Body of pancreas (tissue), 4 donors: ENCODE data around the gene KCNMB2. TPM values are rescaled to one million over a fixed set of nuclear protein-coding genes. Genes with fewer than 3 reads are reported as not detected.

Experiments
- ATAC-seq: fragments of 150-250 bp; one replicate; pipeline ENCODE4 v1.9.1; 2016
- DNase-seq, 4 donors: peaks; one replicate each; pipeline ENCODE4 v3.0.0-alpha.2; 2019
- H3K27ac ChIP-seq, 4 donors: fragments of 200-600 bp; sonication (generic); 1 replicate in 3 of 4; 2 replicates in 1 of 4; pipeline versions ENCODE4 v1.5.1 to v1.6.1; 2016 to 2019; ENCODE audit warnings: mild to moderate bottlenecking in 1 of 4, mixed read lengths in 1 of 4, moderate library complexity in 1 of 4
- H3K27me3 ChIP-seq, 2 donors: fragments of 200-600 bp; sonication (generic); one replicate each; pipeline ENCODE4 v1.6.0; 2016; ENCODE audit warnings: mild to moderate bottlenecking in 1 of 2
- H3K36me3 ChIP-seq, 2 donors: fragments of 200-600 bp; sonication (generic); replicated peaks in 1 of 2; 2 replicates each; pipeline ENCODE4 v1.5.1; 2016; ENCODE audit warnings: low read depth in 2 of 2; ENCODE audit not compliant: insufficient read depth in 1 of 2
- H3K4me1 ChIP-seq: fragments of 200-600 bp; sonication (generic); one replicate; pipeline ENCODE4 v1.6.0; 2016
- H3K4me3 ChIP-seq, 2 donors: fragments of 200-600 bp; sonication (generic); 1 replicate in 1 of 2; 2 replicates in 1 of 2; pipeline ENCODE4 v1.5.1; 2016 to 2019
- H3K9me3 ChIP-seq, 3 donors: fragments of 200-600 bp; sonication (generic); 1 replicate in 2 of 3; 2 replicates in 1 of 3; pipeline ENCODE4 v1.5.1; 2016
- POLR2A ChIP-seq, 3 donors: fragments of 450-650 bp; IDR thresholded peaks; one replicate each; pipeline ENCODE4 v1.6.1; 2016; ENCODE audit warnings: antibody characterized with exemption in 3 of 3, mild to moderate bottlenecking in 2 of 3
- WGBS, 2 donors: methylation state at CpG; one replicate each; pipeline ENCODE4 v1.1.5; 2017; 5-methylcytosine and 5-hydroxymethylcytosine counted together
- intact Hi-C: fragments of 100-400 bp; cut with DNase I; formaldehyde crosslinking; loops from one replicate; pipeline ENCODE4 v1.15.1; 2023
- total RNA-seq, 2 donors: library from RNA; depleted of rRNA; stranded (reverse); fragments of >200 nt; gene quantifications; one replicate each; pipeline ENCODE4 v1.1.0, GENCODE V29; 2016
- TF ChIP-seq, protein P1 (sequence below), 7 experiments: fragments of 450-650 bp in 4 of 7; fragments of 200-600 bp in 3 of 7; sonication (generic) in 3 of 7; IDR thresholded peaks; one replicate each; pipeline ENCODE4 v1.5.1; 2016 to 2019; ENCODE audit warnings: antibody characterized with exemption in 7 of 7

KCNMB2 gene
- total RNA-seq, 2 donors from 2014 or later, result 2.3 TPM; not detected in 1

- H3K27me3 ChIP-seq, result no peaks in the 10 kb centered on the region
- H3K4me3 ChIP-seq, result no peak overlapping the region
- intact Hi-C loops, result no loop called here
- DNase-seq (no peak), ATAC-seq (no peak)
- H3K4me1 ChIP-seq, result no peaks in the 10 kb centered on the region
- 46 to 52% methylated on average over 3 of the region's 3 CpGs for WGBS, 2 donors
- TF ChIP-seq POLR2A (IDR thresholded peaks at IDR 0.05), result no peak
- TF ChIP-seq, protein P1, sequence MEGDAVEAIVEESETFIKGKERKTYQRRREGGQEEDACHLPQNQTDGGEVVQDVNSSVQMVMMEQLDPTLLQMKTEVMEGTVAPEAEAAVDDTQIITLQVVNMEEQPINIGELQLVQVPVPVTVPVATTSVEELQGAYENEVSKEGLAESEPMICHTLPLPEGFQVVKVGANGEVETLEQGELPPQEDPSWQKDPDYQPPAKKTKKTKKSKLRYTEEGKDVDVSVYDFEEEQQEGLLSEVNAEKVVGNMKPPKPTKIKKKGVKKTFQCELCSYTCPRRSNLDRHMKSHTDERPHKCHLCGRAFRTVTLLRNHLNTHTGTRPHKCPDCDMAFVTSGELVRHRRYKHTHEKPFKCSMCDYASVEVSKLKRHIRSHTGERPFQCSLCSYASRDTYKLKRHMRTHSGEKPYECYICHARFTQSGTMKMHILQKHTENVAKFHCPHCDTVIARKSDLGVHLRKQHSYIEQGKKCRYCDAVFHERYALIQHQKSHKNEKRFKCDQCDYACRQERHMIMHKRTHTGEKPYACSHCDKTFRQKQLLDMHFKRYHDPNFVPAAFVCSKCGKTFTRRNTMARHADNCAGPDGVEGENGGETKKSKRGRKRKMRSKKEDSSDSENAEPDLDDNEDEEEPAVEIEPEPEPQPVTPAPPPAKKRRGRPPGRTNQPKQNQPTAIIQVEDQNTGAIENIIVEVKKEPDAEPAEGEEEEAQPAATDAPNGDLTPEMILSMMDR (IDR thresholded peaks at IDR 0.05), result no peak
- H3K36me3 ChIP-seq, result no peaks in the 10 kb centered on the region
- no peaks in the 10 kb centered on the region for H3K9me3 ChIP-seq
- no peak overlapping the region for H3K27ac ChIP-seq
Measured at GRCh38 chr3:178680037-178680436, 143.8 kb downstream of the KCNMB2 start.

- Histone ChIP-seq H3K9me3 (no peaks in the 10 kb centered on the region), H3K36me3 (no peaks in the 10 kb centered on the region), H3K4me3 (no peak overlapping the region), H3K27ac (no peak overlapping the region), H3K4me1 (no peaks in the 10 kb centered on the region), H3K27me3 (no peaks in the 10 kb centered on the region)
- intact Hi-C loops, result no loop called here
- ATAC-seq (no peak), DNase-seq (no peak)
- WGBS, 2 donors, result 60 to 68% methylated on average over 2 of the region's 2 CpGs
- TF ChIP-seq, protein P1 (IDR thresholded peaks at IDR 0.05), result no peak
Measured at GRCh38 chr3:178680489-178680888, 144.3 kb downstream of the KCNMB2 start.

- no peak overlapping the region for H3K27ac ChIP-seq
- no peaks in the 10 kb centered on the region for H3K36me3 ChIP-seq
- 71 to 75% methylated on average over 1 of the region's 1 CpG for WGBS, 2 donors
- TF ChIP-seq POLR2A (IDR thresholded peaks at IDR 0.05), result no peak
- TF ChIP-seq, protein P1 (IDR thresholded peaks at IDR 0.05), result no peak
- H3K27me3 ChIP-seq, result no peaks in the 10 kb centered on the region
- H3K9me3 ChIP-seq, result no peaks in the 10 kb centered on the region
- no peak for DNase-seq
- no peaks in the 10 kb centered on the region for H3K4me1 ChIP-seq
- intact Hi-C loops, result no loop called here
- H3K4me3 ChIP-seq, result no peak overlapping the region
- ATAC-seq, result no peak
Measured at GRCh38 chr3:178684881-178685590, 148.8 kb downstream of the KCNMB2 start.

DNA sequence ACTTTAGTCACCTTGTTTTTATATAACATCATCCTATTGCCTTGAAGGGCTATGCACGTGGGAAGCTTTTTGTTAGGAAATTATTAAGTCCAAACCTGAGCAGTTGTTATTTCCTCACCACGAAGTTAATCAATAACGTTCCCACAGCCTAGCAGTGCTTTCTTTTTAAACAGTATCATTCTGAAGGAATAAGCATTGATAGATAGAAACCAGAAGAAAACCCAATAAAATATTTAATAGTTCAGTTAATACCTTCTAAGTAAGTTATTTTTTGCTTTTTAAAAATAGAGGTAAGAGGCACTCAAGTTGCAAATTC lies 149.3 kb downstream of the KCNMB2 start:
- intact Hi-C loops, result no loop called here
- no peak for TF ChIP-seq POLR2A (IDR thresholded peaks at IDR 0.05)
- TF ChIP-seq, protein P1 (IDR thresholded peaks at IDR 0.05), result no peak
- 11 to 19% methylated on average over 3 of the region's 3 CpGs for WGBS, 2 donors
- Histone ChIP-seq H3K4me1 (no peaks in the 10 kb centered on the region), H3K36me3 (no peaks in the 10 kb centered on the region), H3K4me3 (no peak overlapping the region), H3K27me3 (no peaks in the 10 kb centered on the region), H3K9me3 (no peaks in the 10 kb centered on the region), H3K27ac (no peak overlapping the region)
- no peak for DNase-seq
- no peak for ATAC-seq

GRCh38 chr3:178686826-178687225 lies 150.6 kb downstream of the KCNMB2 start:
- DNase-seq (no peak), ATAC-seq (no peak)
- Histone ChIP-seq H3K27ac (no peak overlapping the region), H3K4me3 (no peak overlapping the region), H3K9me3 (no peaks in the 10 kb centered on the region), H3K36me3 (no peaks in the 10 kb centered on the region), H3K27me3 (no peaks in the 10 kb centered on the region), H3K4me1 (no peaks in the 10 kb centered on the region)
- intact Hi-C loops, result no loop called here
- no peak for TF ChIP-seq POLR2A (IDR thresholded peaks at IDR 0.05)
- 50 to 64% methylated on average over 1 of the region's 1 CpG for WGBS, 2 donors
